Tibial artery (tissue), 4 donors: ENCODE results near the gene ASPN.

Source experiments
- DNase-seq, 2 donors: peaks; one replicate each; pipeline ENCODE4 v3.0.0-alpha.2; 2019
- H3K27ac ChIP-seq, 2 donors: fragments of 200-600 bp; sonication (generic) in 1 of 2; 1 replicate in 1 of 2; 2 replicates in 1 of 2; pipeline ENCODE4 v1.5.1; 2018 to 2019; ENCODE audit warnings: mild to moderate bottlenecking in 1 of 2
- H3K27me3 ChIP-seq, 2 donors: fragments of 200-600 bp; sonication (generic) in 1 of 2; one replicate each; pipeline versions ENCODE4 v1.5.1 to v1.6.0; 2016 to 2019
- H3K36me3 ChIP-seq, 3 donors: fragments of 200-600 bp; sonication (generic) in 2 of 3; one replicate each; pipeline ENCODE4 v1.5.1; 2016 to 2019; ENCODE audit warnings: mild to moderate bottlenecking in 2 of 3
- H3K4me1 ChIP-seq, 4 donors: fragments of 200-600 bp; sonication (generic) in 2 of 4; 1 replicate in 3 of 4; 2 replicates in 1 of 4; pipeline ENCODE4 v1.5.1; 2016 to 2019
- H3K4me3 ChIP-seq, 2 donors: fragments of 200-600 bp; sonication (generic) in 1 of 2; 1 replicate in 1 of 2; 2 replicates in 1 of 2; pipeline ENCODE4 v1.5.1; 2018 to 2019; ENCODE audit warnings: mild to moderate bottlenecking in 2 of 2
- H3K9me3 ChIP-seq, 3 donors: fragments of 200-600 bp; sonication (generic) in 1 of 3; one replicate each; pipeline ENCODE4 v1.5.1; 2016 to 2019
- intact Hi-C: fragments of 100-400 bp; cut with DNase I; formaldehyde crosslinking; loops from one replicate; pipeline ENCODE4 v1.15.0; 2023; ENCODE audit warnings: low total_unique reads
- TF ChIP-seq, protein P1 (sequence below), 2 experiments: fragments of 200-600 bp in 1 of 2; fragments of 450-650 bp in 1 of 2; IDR thresholded peaks; one replicate each; pipeline ENCODE4 v1.5.1; 2017 to 2019; ENCODE audit warnings: antibody characterized with exemption in 2 of 2, mild to moderate bottlenecking in 1 of 2, moderate library complexity in 1 of 2

Gene ASPN

GRCh38 chr9:92429836-92430235 is 52.5 kb downstream of the ASPN start:
- Histone ChIP-seq H3K4me3 (no peak overlapping the region), H3K4me1 (peaks cover 0 to 16% (median 7%) of the 10 kb centered on the region in 4 donors), H3K27ac (no peak overlapping the region), H3K27me3 (no peaks in the 10 kb centered on the region), H3K36me3 (no peaks in the 10 kb centered on the region), H3K9me3 (no peaks in the 10 kb centered on the region)
- DNase-seq: no peak
- TF ChIP-seq, protein P1, sequence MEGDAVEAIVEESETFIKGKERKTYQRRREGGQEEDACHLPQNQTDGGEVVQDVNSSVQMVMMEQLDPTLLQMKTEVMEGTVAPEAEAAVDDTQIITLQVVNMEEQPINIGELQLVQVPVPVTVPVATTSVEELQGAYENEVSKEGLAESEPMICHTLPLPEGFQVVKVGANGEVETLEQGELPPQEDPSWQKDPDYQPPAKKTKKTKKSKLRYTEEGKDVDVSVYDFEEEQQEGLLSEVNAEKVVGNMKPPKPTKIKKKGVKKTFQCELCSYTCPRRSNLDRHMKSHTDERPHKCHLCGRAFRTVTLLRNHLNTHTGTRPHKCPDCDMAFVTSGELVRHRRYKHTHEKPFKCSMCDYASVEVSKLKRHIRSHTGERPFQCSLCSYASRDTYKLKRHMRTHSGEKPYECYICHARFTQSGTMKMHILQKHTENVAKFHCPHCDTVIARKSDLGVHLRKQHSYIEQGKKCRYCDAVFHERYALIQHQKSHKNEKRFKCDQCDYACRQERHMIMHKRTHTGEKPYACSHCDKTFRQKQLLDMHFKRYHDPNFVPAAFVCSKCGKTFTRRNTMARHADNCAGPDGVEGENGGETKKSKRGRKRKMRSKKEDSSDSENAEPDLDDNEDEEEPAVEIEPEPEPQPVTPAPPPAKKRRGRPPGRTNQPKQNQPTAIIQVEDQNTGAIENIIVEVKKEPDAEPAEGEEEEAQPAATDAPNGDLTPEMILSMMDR (IDR thresholded peaks at IDR 0.05): no peak
- intact Hi-C loops: no loop called here

DNA sequence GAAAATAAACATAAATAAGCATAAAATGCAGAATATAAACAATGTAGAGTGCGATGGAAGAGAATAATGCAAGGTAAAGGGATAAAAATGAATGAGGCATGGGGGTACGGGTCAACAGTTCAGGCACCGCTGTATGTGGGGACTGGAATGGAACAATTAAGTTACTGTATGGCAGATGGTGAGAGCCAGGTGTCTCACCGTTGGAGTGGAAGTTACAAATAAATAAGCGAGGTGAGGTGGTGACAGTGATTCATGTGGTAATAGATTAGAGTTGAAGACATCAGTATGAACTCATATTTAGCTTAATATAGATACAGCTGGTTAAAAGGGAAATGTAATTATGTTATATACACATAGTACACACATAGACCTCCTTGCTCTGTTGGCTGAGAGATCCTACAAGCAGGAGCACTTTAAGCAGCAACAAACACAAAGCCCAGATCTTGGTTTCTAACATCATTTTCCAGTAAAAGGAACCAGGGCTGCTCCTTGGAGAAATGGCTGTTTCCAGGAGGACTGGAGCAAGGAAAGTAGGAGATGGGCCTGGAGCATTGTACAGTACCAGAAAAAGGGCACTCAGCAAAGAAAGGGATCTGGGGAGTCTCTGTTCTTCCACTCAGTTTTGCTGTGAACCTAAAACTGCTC is 55.7 kb downstream of the ASPN start:
- intact Hi-C loops: no loop called here
- peaks cover 0 to 23% (median 9%) of the 10 kb centered on the region in 4 donors for H3K4me1 ChIP-seq
- no peak for DNase-seq
- no peaks in the 10 kb centered on the region for H3K36me3 ChIP-seq
- no peak overlapping the region for H3K4me3 ChIP-seq
- H3K27ac ChIP-seq: peak overlapping the region; percentile 2 to 56
- H3K27me3 ChIP-seq: no peaks in the 10 kb centered on the region
- TF ChIP-seq, protein P1 (IDR thresholded peaks at IDR 0.05): no peak
- H3K9me3 ChIP-seq: no peaks in the 10 kb centered on the region

GRCh38 chr9:92425474-92425873 is 56.8 kb downstream of the ASPN start:
- Histone ChIP-seq H3K27me3 (no peaks in the 10 kb centered on the region), H3K27ac (peak overlapping the region; percentile 2 to 56), H3K4me3 (no peak overlapping the region), H3K4me1 (peaks cover 0 to 31% (median 9%) of the 10 kb centered on the region in 4 donors), H3K36me3 (no peaks in the 10 kb centered on the region), H3K9me3 (no peaks in the 10 kb centered on the region)
- intact Hi-C loops: no loop called here
- TF ChIP-seq, protein P1 (IDR thresholded peaks at IDR 0.05): no peak
- no peak for DNase-seq

- peak within 1 kb of the TSS; percentile 38 to 51 for H3K4me3 ChIP-seq
- intact Hi-C loops: no loop called here
Measured at GRCh38 chr9:92424340-92424739, 58.0 kb downstream of the ASPN start, which contains the start of gene OMD. OMD (minus strand) TSS chr9:92424471; CDS start chr9:92417558, 6,913 bp downstream.

DNA sequence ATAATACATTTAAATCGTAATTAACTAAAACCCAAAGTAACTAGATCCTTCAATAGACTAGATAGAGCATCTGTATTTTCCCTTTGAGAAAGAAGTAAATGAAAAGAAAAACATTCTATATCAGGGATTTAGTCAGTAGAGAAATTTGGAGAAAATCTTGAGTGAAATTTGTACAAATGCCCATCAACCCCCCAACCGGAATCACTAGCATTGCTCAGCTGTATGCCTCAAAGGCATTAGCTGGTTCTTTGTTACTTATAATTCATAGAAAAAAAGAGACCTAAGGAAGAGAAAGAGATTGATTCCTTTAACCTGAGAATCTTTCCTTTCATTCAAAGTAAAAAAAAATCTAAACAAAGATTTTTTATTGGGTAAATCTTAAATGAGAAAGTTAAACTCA is 58.7 kb downstream of the ASPN start:
- Histone ChIP-seq H3K4me3 (peak overlapping the region; percentile 38 to 51), H3K9me3 (no peaks in the 10 kb centered on the region), H3K27ac (peak overlapping the region; percentile 56 to 57), H3K27me3 (no peaks in the 10 kb centered on the region), H3K36me3 (no peaks in the 10 kb centered on the region), H3K4me1 (peaks cover 0 to 31% (median 9%) of the 10 kb centered on the region in 4 donors)
- TF ChIP-seq, protein P1 (IDR thresholded peaks at IDR 0.05): no peak
- intact Hi-C loops: no loop called here
- DNase-seq: no peak

More at GRCh38 chr9:92424340-92424739, 58.0 kb downstream of the ASPN start, which contains the start of gene OMD:
- Histone ChIP-seq H3K36me3 (no peaks in the 10 kb centered on the region), H3K9me3 (no peaks in the 10 kb centered on the region), H3K27ac (peak within 1 kb of the TSS; percentile 56 to 57), H3K4me1 (peaks cover 0 to 31% (median 9%) of the 10 kb centered on the region in 4 donors), H3K27me3 (no peaks in the 10 kb centered on the region)
- DNase-seq: no peak
- TF ChIP-seq, protein P1 (IDR thresholded peaks at IDR 0.05): no peak
